ENCODE data around the gene RAP2B.

DNA sequence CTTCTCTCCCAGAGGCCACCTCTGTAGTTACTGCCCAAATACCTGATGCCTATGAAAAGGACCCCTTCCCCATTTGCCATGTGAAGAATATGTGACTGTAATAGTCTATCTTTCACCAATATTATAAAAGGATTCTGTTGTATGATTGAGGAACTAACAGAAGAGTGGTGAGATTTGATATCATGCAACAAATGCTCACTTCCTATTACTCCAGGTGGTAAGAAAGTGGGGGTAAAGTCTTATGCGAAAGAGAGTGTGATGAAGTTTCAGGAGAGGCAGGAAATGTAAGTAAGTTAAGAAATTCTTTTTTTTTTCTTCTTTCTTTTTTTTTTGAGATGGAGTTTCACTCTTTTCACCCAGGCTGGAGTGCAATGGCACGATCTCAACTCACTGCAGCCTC lies 24.4 kb upstream of the RAP2B start:
- TF ChIP-seq, protein P1, sequence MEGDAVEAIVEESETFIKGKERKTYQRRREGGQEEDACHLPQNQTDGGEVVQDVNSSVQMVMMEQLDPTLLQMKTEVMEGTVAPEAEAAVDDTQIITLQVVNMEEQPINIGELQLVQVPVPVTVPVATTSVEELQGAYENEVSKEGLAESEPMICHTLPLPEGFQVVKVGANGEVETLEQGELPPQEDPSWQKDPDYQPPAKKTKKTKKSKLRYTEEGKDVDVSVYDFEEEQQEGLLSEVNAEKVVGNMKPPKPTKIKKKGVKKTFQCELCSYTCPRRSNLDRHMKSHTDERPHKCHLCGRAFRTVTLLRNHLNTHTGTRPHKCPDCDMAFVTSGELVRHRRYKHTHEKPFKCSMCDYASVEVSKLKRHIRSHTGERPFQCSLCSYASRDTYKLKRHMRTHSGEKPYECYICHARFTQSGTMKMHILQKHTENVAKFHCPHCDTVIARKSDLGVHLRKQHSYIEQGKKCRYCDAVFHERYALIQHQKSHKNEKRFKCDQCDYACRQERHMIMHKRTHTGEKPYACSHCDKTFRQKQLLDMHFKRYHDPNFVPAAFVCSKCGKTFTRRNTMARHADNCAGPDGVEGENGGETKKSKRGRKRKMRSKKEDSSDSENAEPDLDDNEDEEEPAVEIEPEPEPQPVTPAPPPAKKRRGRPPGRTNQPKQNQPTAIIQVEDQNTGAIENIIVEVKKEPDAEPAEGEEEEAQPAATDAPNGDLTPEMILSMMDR (IDR thresholded peaks at IDR 0.05 in 4 of 5, conservative IDR thresholded peaks at IDR 0.05 in 1 of 5), result no peak
- no peak for TF ChIP-seq POLR2A (IDR thresholded peaks at IDR 0.05)

All from gastrocnemius medialis (tissue), 4 donors.